ENCODE data around the gene RIPOR1. TPM values are rescaled to one million over a fixed set of nuclear protein-coding genes. Genes with fewer than 3 reads are reported as not detected.

RIPOR1 gene, protein sequence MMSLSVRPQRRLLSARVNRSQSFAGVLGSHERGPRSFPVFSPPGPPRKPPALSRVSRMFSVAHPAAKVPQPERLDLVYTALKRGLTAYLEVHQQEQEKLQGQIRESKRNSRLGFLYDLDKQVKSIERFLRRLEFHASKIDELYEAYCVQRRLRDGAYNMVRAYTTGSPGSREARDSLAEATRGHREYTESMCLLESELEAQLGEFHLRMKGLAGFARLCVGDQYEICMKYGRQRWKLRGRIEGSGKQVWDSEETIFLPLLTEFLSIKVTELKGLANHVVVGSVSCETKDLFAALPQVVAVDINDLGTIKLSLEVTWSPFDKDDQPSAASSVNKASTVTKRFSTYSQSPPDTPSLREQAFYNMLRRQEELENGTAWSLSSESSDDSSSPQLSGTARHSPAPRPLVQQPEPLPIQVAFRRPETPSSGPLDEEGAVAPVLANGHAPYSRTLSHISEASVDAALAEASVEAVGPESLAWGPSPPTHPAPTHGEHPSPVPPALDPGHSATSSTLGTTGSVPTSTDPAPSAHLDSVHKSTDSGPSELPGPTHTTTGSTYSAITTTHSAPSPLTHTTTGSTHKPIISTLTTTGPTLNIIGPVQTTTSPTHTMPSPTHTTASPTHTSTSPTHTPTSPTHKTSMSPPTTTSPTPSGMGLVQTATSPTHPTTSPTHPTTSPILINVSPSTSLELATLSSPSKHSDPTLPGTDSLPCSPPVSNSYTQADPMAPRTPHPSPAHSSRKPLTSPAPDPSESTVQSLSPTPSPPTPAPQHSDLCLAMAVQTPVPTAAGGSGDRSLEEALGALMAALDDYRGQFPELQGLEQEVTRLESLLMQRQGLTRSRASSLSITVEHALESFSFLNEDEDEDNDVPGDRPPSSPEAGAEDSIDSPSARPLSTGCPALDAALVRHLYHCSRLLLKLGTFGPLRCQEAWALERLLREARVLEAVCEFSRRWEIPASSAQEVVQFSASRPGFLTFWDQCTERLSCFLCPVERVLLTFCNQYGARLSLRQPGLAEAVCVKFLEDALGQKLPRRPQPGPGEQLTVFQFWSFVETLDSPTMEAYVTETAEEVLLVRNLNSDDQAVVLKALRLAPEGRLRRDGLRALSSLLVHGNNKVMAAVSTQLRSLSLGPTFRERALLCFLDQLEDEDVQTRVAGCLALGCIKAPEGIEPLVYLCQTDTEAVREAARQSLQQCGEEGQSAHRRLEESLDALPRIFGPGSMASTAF
- 38.1 to 46.7 TPM (median 43.1 TPM) in 5 replicates for total RNA-seq (2022; extraction: Qiagen RNA extraction)

DNA sequence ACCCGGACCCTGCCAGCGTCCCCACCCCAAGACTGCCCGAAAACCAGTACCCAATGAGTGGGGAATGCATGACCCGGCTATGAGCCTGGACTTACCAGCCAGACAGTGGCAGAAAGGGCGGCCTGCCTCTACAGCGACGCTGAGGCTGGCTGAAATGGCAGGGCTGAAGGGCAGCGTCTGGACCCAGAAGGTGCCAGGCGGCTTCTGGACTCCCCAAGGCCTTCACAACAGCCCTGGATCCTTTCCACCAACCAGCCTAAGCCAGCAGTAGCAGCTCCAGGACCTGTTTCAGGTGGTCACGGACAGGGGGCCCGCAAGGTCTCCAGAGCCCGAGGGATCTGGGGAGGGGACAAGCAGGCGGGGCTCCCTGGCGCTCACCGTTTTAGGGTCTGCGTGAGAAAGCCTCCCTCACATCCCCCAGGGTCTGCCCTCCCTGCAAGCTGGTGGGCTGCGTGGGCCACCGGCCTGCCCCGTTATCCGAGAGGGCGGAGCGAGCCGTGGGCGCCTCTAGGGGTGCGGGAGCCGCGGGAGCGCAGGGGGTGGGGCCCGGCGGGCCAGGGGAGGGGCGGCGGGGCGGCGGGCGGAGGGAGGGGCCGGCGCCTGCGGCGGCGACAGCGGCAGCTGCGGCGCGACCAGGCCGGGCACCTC, at the start of gene RIPOR1:
Gene RIPOR1 (plus strand): TSS at position 608 of the 648 bp plus-strand sequence. CDS start 9,618 bp downstream, outside the sequence.

DNA sequence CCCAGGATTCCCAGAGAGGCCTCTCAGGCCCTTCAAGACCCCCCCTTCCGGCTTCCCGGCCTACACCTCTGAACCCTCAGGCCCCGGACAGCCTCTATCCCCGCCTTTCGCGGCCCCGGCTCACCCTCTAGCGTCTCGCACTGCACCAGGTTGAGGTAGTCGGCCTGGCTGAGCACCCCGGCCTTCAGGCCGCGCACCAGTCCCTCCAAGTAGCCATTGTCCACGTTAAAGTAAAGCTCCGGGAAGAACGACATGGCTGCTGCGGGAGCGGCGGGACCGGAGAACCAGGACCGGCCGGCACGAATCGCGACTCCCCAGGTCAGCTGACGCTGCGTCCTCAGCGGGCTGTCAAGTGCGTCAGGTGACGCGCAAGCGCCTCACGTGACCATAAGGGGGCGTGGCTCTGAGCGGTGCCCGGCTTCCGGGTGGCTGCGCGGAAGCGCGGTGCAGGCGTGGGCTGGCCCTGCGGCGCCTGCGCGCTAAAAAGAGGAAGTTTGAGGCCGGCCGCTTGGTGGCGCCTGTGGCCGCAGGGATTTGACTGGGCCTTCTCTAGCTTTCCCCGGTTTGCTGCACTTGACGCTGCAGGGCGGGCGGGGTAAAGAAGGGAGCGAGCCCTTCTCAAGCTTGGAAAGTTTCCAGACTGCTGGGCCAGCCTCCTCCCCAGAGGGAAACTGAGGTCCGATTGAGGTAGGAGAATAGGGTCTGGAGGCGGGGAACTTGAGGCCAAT, 47.6 kb upstream of the RIPOR1 start, which contains the start of gene ATP6V0D1:
Gene ATP6V0D1 (minus strand): TSS at position 325 of the 728 bp plus-strand sequence. CDS start 71 bp downstream, at position 254.

DNA sequence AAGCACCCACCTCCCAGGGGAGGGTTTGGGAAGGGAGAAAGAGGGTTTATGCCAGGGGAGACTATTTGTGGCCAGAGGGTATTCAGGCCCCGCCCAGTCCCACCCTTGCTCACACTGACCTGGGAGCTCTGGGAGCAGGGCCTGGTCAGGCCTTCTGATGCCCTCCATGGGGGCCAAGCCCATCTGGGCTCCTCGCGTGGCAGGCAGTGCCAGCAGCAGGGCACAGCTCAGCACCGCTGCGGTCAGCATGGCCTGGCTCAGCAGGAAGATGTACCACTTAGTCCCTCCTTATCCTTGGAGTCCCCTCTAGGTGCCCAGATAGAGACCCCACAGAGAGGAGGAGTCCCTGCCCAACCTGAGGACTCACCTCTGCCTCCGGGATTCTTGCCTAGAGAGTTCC, 45.5 kb upstream of the RIPOR1 start, which contains the start of gene AGRP:
Gene AGRP (minus strand): TSS at position 398 of the 400 bp plus-strand sequence. CDS start 149 bp downstream, at position 249.

DNA sequence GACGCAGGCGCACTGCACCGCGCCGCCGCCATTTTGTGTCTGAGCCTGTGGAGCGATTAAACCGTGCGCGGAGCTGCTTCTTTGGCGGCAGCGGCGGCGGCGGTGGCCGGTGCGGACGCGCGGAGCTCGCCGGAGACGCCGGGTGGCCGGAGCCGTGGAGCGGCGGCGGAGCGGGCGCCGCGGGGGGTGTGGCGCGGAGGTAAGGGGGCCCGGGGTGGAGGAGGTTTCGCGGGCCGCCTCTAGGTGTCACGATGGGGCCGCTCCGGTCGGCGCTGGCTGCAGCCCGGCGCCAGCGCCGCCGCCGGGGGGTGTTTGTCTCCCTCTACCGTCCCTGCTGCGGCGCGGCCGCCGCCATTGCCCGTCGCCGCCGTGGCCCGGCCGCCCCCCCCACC, 33.9 kb downstream of the RIPOR1 start, which contains the start of gene CTCF:
Gene CTCF (plus strand): TSS at position 1 of the 392 bp plus-strand sequence. CDS start 48,307 bp downstream, outside the sequence.

Other genes with a start within 250 kb of the RIPOR1 start
- gene PLEKHG4, start 249.3 kb upstream of the RIPOR1 start, total RNA-seq (2022; extraction: Qiagen RNA extraction) = 12.1 to 14.0 TPM (median 13.6 TPM) in 5 replicates
- gene KCTD19, start 202.1 kb upstream of the RIPOR1 start, total RNA-seq (2022; extraction: Qiagen RNA extraction) = 0.09 to 0.34 TPM (median 0.19 TPM) in 5 replicates
- gene LRRC36, start 202.0 kb upstream of the RIPOR1 start, total RNA-seq (2022; extraction: Qiagen RNA extraction) = 0.06 to 0.08 TPM (median 0.07 TPM) in 4 of 5 replicates, not detected in the other
- gene TPPP3, start 135.3 kb upstream of the RIPOR1 start, total RNA-seq (2022; extraction: Qiagen RNA extraction) = 8.4 to 16.1 TPM (median 13.5 TPM) in 5 replicates
- gene ZDHHC1, start 112.4 kb upstream of the RIPOR1 start, total RNA-seq (2022; extraction: Qiagen RNA extraction) = 4.2 to 7.1 TPM (median 6.6 TPM) in 5 replicates
- gene HSD11B2, start 97.7 kb upstream of the RIPOR1 start, total RNA-seq (2022; extraction: Qiagen RNA extraction) = 2.1 to 2.7 TPM (median 2.1 TPM) in 5 replicates
- gene ATP6V0D1, start 47.7 kb upstream of the RIPOR1 start, total RNA-seq (2022; extraction: Qiagen RNA extraction) = 106 to 121 TPM (median 117 TPM) in 5 replicates
- gene AGRP, start 45.3 kb upstream of the RIPOR1 start, total RNA-seq (2022; extraction: Qiagen RNA extraction) = 0.17 TPM in 1 of 5 replicates, not detected in the others
- 32.3 to 36.0 TPM (median 33.3 TPM) in 5 replicates for gene CTCF, start 33.7 kb downstream of the RIPOR1 start, total RNA-seq (2022; extraction: Qiagen RNA extraction)
- gene CARMIL2, start 116.3 kb downstream of the RIPOR1 start, total RNA-seq (2022; extraction: Qiagen RNA extraction) = 1.2 to 3.1 TPM (median 2.6 TPM) in 5 replicates
- gene ACD, start 131.4 kb downstream of the RIPOR1 start, total RNA-seq (2022; extraction: Qiagen RNA extraction) = 31.5 to 38.9 TPM (median 36.7 TPM) in 5 replicates
- 1.5 to 2.7 TPM (median 2.2 TPM) in 5 replicates for gene PARD6A, start 132.1 kb downstream of the RIPOR1 start, total RNA-seq (2022; extraction: Qiagen RNA extraction)
- gene ENKD1, start 137.9 kb downstream of the RIPOR1 start, total RNA-seq (2022; extraction: Qiagen RNA extraction) = 5.7 to 12.3 TPM (median 10.1 TPM) in 5 replicates
- gene C16orf86, start 138.0 kb downstream of the RIPOR1 start, total RNA-seq (2022; extraction: Qiagen RNA extraction) = 0.08 to 0.15 TPM (median 0.12 TPM) in 4 of 5 replicates, not detected in the other
- 15.6 to 18.9 TPM (median 16.6 TPM) in 5 replicates for gene GFOD2, start 190.5 kb downstream of the RIPOR1 start, total RNA-seq (2022; extraction: Qiagen RNA extraction)

All from A549 treated with AZD2906 at 1 μM for 4 hours (cell line).